HG02938 (cell line): ENCODE measurements around the gene SLC44A3.
"Not testable (repeated sequence)": the region's sequence is repeated elsewhere in the genome, so short reads cannot be mapped to it uniquely, and the experiment has no call there.

ENCODE experiments used
- ATAC-seq: cut with Tn5 transposase; IDR thresholded peaks from one replicate; pipeline ENCODE4 v1.9.1; 2021; ENCODE audit warnings: mild to moderate bottlenecking, moderate library complexity; ENCODE audit not compliant: unreplicated experiment

The SLC44A3 gene

GRCh38 chr1:94929351-94930217 lies 109.4 kb downstream of the SLC44A3 start:
- no peak for ATAC-seq

- no peak for ATAC-seq
Observed at GRCh38 chr1:94931254-94931841, 111.2 kb downstream of the SLC44A3 start.

- ATAC-seq = no peak
Observed at GRCh38 chr1:94934551-94934950, 114.4 kb downstream of the SLC44A3 start.

- ATAC-seq = no peak
Observed at GRCh38 chr1:94935034-94935433, 114.9 kb downstream of the SLC44A3 start.

- no peak for ATAC-seq
Observed at GRCh38 chr1:94935476-94935875, 115.3 kb downstream of the SLC44A3 start.

GRCh38 chr1:94936861-94937620 lies 116.9 kb downstream of the SLC44A3 start:
- ATAC-seq = no peak

GRCh38 chr1:94937820-94938219 lies 117.7 kb downstream of the SLC44A3 start:
- ATAC-seq = no peak

GRCh38 chr1:94940738-94941137 lies 120.6 kb downstream of the SLC44A3 start:
- ATAC-seq = no peak

- not testable (repeated sequence) for ATAC-seq
Observed at GRCh38 chr1:94941480-94941879, 121.3 kb downstream of the SLC44A3 start.

- no peak for ATAC-seq
Observed at GRCh38 chr1:94942171-94943128, 122.3 kb downstream of the SLC44A3 start.
